Measurements from ENCODE around the gene HSCB.
"Not testable (repeated sequence)": the region's sequence is repeated elsewhere in the genome, so short reads cannot be mapped to it uniquely, and the experiment has no call there.

HSCB gene

GRCh38 chr22:28792491-28793383 lies 50.9 kb downstream of the HSCB start:
- no peak for DNase-seq

GRCh38 chr22:28793976-28794584 lies 52.2 kb downstream of the HSCB start:
- DNase-seq: no peak

GRCh38 chr22:28795071-28795693 lies 53.3 kb downstream of the HSCB start:
- no peak for DNase-seq

- DNase-seq: no peak
Observed at GRCh38 chr22:28795932-28796856, 54.4 kb downstream of the HSCB start.

- DNase-seq: no peak
Observed at GRCh38 chr22:28798810-28799605, 57.2 kb downstream of the HSCB start.

- DNase-seq: peak; percentile 14
Observed at GRCh38 chr22:28799606-28800307, 57.9 kb downstream of the HSCB start.

- peak; percentile 85 for DNase-seq
Observed at GRCh38 chr22:28800308-28801041, 58.6 kb downstream of the HSCB start, which contains the start of gene XBP1. TSS of gene XBP1 (minus strand) at chr22:28800569.

GRCh38 chr22:28801845-28802594 lies 60.2 kb downstream of the HSCB start:
- DNase-seq: no peak

GRCh38 chr22:28802595-28803123 lies 60.8 kb downstream of the HSCB start:
- DNase-seq: no peak

GRCh38 chr22:28805426-28805825 lies 63.6 kb downstream of the HSCB start:
- not testable (repeated sequence) for DNase-seq
